Stimulated activated CD8-positive, alpha-beta memory T cell treated with anti-CD3 and anti-CD28 coated beads, Interleukin-7, amount 100 ng/mL, for 1 hour (primary cell): ENCODE results near the gene SDC4.

Source experiments
- DNase-seq, 2 donors: peaks; one replicate each; pipeline ENCODE4 v3.0.0-alpha.2; 2020; ENCODE audit warnings: low read depth in 2 of 2

The SDC4 gene, protein sequence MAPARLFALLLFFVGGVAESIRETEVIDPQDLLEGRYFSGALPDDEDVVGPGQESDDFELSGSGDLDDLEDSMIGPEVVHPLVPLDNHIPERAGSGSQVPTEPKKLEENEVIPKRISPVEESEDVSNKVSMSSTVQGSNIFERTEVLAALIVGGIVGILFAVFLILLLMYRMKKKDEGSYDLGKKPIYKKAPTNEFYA

DNA sequence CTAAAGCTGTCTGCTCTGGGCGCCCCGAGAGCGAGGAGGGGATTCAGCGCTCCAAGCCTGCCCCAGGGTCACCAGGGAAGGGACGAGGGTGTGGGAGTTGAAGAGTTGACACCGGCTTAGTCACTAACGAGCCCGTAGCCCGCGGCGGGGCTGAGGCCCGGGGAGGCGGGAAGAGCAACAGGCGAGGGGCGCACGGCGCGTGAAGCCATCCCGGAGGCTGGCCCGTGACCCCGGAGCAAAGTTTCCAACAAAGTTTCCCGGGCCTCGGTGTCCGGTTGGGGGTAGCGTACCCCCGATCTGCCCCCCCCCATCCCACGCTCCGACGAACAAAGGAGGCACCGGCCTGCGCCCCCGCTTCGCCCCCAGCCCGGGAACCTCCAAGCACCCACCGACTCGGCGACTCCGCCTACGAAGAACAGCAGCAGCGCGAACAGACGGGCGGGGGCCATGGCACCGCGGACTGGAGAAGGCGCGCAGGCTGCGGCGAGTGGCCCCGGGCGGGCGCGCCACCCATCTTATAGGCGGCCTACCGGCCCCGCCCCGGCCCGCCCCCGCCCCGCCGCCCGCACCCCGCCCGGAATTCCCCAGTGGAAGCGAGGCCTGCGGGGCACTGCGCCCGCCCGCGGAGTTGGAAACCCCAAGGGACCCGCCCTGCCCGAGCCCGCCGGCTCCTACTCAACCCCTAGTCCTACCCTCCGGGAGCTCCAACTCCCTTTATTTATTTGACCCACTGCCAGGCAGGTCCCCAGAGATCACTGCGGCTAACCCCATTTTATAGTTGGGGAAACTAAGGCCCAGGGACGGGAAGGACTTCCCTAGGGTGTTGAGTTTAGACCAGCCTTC, at the start of gene SDC4:
Gene SDC4, minus strand, starts transcription at position 489 of the 843 bp plus-strand sequence. Its CDS starts 40 bp downstream, at position 449.
- peak; percentile 11 to 34 for DNase-seq

DNA sequence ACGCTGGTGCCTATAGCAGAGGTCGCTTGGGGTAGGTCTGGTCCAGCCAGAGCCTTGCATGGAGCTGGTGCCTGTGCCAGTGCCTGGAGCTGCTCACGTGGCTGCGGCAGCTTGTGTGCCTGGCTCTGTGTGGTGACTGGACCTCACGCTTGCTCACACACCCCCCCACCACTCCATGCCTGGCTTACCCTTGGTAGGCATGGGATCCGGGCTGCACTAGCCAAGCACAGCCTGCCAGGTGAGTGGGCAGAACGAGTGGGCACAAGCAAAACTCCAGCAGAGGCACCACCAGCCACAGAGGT, 46.8 kb upstream of the SDC4 start:
- no peak for DNase-seq

DNA sequence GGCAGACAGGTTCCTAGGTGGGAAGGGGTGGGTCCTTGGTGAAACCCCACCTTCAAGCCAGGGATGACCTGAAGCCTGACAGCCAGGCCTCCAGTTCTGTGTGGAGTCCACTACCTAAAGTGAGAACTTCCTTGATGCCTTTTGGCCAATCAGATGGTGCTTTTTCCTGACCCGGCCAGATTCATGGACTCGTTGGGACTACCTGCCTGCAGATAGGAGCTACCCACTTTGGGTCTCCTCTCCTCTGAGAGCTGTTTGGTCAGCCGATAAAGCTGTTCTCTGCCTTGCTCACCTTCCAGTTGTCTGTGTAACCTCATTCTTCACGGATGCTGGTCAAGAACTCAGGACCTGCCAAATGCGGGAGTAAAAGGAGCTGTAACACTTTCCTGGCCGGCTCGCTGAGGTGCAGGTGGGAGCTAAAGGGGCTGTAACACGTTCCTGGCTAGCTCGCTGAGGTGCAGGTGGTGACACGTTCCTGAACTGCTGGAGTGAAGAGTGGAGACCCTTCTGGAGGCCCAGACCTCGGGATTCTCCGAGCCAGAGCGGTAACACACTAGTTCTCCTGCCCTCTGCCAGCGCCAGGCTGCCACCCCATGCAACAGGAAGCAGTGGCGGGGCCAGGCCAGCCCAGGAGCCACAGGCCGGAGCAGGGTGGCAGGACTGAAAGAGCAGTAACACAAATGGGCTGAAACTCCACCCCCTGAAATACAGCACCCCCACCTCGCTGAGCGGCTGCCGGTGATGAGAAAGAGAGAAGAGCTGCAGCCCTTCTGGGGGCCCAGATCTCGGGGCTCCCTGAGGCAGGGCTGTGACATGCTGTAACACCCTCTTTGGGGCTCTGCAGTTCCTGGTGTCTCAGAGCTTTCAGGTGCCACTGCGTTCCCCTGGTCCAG, 46.2 kb upstream of the SDC4 start:
- no peak for DNase-seq

DNA sequence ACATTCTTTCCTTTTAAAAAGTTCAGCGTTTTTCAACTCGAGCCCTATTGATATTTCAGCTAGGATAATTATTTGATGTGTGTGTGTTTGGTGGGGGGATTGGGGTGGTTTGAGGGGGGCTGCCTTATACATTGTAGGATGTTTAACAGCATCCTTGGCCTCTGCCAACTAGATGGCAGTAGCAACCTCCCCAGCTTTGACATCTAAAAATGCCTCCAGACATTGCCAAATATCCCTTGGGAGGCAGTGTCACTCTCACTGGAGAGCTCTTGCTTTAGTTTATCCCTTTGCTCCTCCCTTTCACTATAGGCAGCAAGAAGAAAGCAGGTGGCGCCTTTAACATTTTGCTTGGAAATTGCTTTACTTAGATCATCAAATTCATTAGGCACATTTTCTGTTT, 44.5 kb upstream of the SDC4 start:
- DNase-seq, result no peak

DNA sequence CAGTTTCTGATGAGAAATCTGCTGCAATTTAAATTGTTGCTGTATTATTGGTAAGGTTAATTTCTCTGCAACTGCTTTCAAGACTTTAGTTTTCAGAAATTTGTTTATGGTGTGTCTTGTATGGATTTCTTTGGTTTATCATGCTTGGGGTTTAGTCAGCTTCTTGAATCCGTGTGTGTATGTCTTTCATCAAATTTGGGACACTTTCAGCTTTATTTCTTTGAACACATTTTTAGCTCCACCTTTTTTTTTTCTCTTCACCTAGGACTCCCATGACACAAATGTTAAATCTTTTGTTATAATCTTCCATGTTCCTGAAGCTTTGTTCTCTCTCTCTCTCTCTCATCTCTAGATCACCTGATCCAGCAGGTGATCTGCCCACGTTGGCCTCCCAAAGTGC, 43.3 kb upstream of the SDC4 start:
- DNase-seq, result no peak

DNA sequence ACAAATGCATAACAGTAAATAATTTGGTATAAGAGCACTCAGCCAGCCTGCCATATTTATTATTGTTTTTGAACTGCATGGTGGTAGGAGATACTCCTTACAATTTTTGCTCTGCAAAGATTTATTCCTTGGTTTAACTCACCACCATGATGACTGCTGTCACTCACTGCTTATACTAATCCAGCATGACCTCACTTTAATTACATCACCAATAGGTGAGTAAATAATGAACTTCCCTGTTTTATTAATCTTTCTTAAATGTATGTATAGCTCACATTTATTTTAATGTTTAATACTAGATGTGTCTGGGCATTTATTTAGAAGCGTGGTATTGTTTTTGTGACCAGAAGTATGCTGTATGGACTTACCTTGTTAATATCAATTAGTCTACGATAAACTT, 42.7 kb upstream of the SDC4 start:
- no peak for DNase-seq

DNA sequence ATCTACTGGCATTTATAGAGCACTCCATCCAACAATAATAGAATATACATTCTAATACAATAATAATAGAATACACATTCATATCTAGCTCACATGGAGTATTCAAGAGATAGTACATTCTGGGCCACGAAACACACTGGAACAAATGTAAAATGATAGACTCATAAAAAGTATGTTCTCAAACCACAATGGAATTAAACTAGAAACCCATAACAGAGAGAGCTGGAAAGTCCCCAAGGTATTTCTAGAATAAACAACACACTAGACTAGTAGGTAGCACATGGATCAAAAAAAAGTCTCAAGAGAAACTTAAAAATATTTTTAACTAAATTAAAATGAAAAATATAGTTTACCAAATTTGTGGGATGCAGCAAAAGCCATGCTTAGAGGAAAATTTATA, 39.0 kb upstream of the SDC4 start:
- no peak for DNase-seq

DNA sequence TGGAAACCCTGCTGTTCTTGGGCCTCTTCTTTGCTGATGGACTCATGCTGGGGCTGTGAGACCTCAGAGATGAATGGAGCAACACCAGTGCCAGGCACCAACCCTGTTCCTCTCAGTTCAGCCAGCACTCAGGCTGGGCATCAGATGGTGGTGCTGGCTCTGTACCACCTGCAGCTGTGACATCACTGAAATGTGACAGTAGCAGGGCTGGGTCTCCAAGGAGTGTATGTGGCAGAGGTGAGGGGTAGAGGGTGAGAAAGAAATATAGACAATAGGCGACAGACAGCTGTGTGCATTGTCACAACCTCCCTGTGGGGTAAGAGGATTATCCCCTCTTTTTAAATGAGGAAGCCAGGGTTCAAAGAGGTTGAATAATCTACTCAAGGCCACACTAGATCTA, 30.0 kb upstream of the SDC4 start, which contains the start of gene TP53TG5:
Gene TP53TG5, minus strand, starts transcription at position 135 of the 400 bp plus-strand sequence. Its CDS starts 89 bp downstream, at position 46.
- no peak for DNase-seq

DNA sequence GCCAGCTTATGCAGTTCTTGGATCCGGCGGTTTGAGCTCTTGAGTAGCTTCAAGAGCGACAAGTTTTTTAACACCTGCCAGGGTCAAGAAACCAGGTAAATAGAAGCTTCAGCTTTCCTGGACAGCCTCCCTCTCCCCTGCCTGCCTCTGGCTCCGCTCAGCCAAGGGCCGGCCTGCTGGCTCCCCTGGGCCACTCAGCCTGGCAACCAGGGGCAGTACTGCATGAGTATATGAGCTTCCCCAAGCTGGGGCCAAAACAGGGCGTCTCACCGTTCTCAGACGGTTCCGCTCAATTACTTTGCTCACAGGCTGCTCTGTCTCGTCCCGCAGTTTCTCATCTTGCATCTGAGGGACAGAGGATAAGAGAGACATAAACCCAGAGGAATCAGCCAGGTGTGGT, 29.0 kb upstream of the SDC4 start:
- no peak for DNase-seq

DNA sequence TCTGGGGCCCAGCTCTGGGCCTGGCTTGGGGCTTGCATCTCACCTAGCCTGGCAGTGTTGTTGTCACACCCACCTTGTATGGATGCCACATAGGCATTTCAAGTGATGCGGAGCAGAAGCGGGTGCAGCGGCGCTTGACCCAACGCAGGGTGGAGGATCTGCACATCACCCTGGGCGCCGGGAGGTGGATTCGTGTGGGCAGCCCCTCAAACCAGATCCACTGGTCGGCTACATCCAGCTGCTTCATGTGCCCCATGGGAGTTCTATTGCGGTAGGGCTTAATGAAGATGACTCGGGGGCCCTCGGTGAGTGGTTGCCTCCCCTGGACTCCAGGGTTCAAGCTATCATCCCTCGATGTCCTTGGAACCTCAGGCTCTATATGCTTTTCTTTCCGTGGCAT, 26.7 kb upstream of the SDC4 start:
- no peak for DNase-seq

DNA sequence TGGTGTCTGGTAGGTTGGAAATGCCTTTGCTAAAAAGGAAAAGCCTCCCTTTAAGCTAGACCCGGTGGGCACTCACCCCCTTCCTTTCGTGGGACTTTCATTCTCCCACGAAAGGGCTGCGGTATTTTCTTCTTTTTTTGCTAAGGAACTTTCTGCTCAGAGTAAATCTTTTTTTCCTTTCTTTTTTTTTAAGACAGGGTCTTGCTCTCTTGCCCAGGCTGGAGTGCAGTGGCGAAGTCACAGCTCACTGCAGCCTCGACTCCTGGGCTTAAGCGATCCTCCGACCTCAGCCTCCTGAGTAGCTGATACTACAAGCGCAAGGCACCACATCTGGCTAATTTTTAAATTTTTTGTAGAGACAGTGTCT, 25.9 kb upstream of the SDC4 start:
- DNase-seq, result no peak

DNA sequence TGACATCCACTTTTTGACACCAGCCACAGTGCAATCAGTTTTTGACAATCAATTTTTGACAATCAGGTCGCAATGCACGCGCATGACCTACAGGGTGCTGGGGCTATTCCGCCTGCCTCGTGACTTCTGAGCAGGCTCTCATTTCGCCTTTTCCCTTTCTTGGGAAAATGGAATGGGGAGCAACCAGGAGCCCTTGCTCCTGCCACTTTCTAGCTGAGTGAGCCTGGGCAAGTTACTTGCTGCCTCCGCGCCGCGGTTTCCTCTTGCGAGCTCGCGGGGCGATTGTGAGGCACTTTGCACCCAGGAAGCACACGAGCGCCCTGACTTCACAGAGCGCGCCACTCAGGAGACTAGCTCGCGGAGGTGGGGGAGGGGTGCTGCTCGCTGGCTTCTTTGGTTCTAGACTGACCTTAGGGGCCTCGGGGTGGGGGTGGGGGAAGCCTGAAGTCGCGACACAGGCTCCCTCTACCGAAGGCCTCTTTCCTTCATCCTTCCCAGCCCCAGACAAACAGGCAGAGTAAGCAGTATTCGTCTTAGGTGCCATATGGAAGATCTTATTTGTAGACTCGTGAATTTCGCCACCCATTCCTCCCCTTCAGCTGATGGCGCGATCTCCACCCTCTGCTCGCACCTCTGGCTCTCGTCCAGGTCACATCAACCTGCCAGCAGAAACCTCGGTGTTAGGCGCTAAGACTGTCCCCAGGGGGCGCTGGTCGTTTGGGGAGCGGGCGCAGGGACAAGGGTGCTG, 25.3 kb upstream of the SDC4 start:
- peak; percentile 79 to 87 for DNase-seq

DNA sequence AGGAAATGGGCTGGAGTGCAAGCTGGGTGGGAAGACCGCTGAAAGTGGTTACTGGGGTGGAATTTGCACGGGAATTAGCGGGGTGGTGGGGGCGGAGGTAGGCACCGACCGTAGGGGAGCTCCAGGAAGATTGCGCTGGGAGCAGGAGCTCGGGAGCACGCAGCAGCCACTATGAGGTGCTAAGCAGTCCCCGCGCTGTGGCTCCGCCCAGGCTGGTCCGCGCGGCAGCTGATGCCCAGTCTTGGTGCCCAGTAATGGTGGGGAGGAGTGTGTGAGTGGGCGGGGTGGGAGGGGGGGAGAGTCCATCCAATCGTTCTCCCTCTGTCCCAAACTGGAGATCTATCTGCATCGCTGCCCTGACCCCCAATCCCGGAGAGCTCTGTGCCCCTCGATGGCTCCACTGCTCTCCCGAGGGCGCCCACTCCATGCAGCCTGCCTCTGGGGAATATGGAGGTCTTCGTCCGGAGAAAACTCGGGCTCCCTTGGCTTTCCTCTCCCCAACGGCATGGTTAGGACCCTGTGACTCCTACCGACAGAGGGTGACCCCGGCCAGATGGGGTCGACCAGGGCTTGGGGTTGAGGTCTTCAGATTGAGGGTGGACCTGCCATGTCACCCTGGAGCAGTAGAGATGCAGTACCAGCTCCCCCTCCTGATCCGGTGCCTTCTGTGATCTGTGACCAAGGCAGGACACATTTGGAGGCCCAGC, 24.6 kb upstream of the SDC4 start:
- no peak for DNase-seq

DNA sequence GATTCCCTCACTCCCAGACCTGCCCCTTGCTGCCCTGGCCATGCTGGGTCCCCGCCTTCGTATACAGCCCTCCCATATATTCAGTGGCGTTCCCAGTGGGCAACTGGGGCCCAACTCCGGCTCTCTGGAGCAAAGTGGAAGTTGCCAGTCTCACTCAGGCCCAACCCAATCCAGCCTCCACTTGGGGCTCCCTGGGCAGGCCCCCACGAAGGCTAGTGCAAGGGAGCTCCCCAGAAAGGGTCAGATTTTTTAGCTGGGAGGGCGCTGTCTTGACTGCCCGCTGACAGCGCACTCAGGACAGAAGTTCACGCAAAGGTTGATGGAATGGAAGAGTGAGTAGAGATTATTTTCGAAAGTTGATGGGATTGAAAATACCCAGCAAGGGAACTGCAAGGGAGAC, 24.0 kb upstream of the SDC4 start:
- DNase-seq, result no peak

DNA sequence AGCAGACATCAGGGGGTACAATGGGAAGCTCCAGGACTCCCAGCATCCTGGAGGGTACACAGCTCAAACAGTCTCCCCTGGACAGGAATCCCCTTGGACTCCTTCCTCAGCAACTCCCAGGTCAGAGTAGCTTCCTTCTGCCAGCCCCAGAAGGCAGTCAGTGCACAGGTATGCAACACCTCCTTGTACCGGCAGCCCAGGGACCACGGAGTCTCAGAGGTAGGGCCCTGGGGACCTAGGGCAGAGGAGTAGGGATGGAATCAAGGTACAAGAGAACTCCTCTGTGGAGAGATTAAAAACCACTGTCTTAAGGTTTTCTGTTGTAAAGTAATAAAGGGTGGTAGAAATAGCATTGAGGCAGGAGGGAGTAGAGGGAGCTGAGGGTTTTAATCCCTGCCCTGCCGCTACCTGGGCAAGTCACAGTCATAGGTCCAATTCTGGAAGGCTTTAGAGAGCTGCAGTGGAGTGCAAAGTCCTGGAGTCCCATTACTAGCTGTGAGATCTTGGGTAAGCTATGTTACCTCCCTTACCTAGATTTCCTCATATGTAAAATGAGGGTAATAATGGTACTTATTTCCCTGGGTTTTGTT, 22.4 kb upstream of the SDC4 start:
- DNase-seq, result no peak

DNA sequence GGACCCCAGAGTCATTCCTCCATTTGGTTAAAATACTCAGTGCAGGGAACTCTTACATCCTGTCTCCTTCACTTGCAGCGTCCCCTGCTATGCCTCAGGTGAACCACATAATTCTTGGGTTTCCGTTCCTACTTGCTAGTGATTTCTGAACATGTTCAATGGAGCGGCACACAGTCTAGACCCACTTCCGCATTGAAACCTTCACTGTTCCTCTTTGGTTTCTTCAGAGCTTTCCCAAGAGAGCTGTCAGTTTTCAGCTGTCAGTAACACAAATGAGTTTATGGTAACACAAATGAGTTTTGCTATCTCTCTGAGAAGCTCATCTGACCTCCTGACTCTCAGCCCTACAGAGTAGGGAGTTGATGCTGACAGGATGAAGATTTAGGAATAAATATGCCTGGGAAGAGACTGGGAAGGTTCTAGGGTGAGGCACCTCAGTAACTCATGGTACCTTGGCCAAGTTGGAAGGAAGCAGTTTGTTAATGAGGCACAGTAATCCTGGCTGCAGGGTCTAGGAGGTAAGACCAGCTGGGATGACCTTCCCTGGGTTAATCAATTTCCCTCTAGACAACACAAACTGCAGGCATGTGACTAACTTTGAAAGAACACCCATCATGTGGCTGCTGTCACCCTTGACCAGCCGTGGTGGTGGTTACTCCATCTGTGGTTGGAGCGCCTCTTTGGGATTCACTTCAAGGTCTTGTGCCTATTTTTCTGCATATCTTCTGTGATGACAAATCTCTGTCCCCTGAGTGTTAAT, 20.2 kb upstream of the SDC4 start:
- no peak for DNase-seq

DNA sequence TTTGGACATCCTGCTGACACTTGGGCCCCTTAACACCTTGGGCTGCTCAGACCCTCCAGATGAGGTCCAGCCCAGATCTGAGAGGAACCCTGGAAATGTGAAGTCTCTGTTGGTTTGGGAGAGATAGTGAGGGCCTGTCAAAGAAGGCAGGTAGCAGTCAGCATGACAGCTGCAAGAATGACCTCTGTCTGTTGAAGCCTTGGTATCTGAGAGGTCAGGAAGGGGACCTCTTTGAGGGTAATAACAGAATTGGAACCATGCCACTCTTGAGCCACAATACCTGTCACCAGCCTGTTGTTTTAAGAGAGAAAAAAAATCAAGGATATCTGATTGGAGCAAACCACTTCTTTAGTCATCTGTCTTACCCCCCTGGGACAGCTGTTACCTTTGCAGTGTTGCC, 18.9 kb upstream of the SDC4 start:
- DNase-seq, result no peak

DNA sequence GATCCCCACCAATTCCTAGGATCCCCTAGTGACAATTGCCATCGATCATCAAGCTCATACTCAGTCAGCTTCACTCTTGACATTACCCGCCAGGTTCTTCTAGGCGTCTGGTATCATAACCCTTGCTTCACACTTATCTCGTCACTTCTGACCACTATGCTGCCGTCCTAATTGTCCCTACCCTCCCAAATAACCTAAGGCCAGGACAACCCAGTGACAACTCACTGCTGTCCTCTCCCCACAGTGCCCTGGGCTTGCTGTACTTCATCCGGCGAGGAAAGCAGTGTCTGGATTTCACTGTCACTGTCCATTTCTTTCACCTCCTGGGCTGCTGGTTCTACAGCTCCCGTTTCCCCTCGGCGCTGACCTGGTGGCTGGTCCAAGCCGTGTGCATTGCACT, 18.4 kb upstream of the SDC4 start:
- DNase-seq, result no peak

DNA sequence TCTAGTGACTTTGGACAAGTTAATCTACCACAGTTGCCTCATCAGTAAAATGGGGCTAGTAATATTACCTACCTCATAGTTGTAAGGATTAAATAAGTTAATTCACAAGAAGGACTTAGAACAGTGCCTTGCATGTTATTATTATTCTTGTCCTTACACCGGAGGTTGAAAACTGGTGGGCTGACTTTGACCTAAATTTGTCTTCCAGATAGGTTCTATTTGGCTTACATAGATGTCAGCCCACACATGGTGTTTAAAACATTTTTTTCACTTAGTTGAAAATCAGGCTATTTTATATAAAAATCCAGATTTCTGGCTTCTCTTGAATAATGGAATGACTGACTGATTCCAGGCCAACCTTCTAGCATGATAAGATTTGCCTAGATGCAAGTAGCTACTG, 18.0 kb upstream of the SDC4 start:
- DNase-seq, result no peak

DNA sequence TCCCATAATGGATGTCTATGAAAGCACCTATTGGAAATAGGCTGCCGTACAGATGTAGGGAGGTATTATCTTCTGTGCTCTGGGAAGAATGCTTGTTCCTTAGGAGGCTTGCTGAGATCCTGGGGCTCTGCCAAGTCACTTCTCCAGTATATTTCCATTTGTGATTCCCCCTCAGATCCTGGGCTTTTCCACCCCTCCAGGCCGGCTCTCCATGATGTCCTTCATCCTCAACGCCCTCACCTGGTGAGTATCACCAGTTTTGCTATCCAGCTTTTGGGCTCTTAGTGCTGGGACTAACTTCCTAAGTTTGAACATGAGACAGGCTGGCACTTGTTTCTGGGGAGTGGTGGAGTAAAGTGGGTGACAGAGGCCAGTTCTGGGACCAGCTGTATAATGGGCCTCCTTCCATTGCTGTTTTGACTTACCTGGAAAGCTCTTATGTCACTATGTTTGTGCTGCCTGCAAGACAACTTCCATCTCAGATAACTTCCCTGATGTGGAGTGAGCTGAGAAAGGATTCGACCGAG, 17.3 kb upstream of the SDC4 start:
- DNase-seq, result no peak
